GM12878 (cell line): ENCODE measurements around the gene ADAMTS18. TPM values are rescaled to one million over a fixed set of nuclear protein-coding genes. Genes with fewer than 3 reads are reported as not detected.

Source experiments
- ATAC-seq: fragments of 200-7000 bp; cut with Tn5 transposase; 3 replicates; pipeline ENCODE4 v1.9.1; 2020; ENCODE audit warnings: mild to moderate bottlenecking, moderate library complexity
- BruUV-seq: library from RNA; stranded (reverse); fragments of 400-500 nt; replicated peaks from 2 replicates; lab custom pipeline; 2021; lab: Mats Ljungman, UMichigan
- CTCF ChIA-PET: fragments of 300-600 bp; sonication (Branson Sonifier 250); formaldehyde crosslinking; extraction: SDS; loops from one replicate; lab custom pipeline; 2021; ENCODE audit warnings: inconsistent platforms; lab: Yijun Ruan, JAX
- POLR2A ChIA-PET: fragments of 350-600 bp; formaldehyde crosslinking; extraction: SDS; loops from one replicate; lab custom pipeline; 2021; ENCODE audit warnings: inconsistent platforms; lab: Charles Lee
- RAD21 ChIA-PET: fragments of 300-600 bp; sonication (Branson Sonifier 250); formaldehyde crosslinking; loops from one replicate; lab custom pipeline; 2023; ENCODE audit warnings: antibody characterized with exemption; ENCODE audit not compliant: unreplicated experiment; lab: Charles Lee
- SMC1A ChIA-PET: fragments of 300-600 bp; sonication (Branson Sonifier 250); formaldehyde crosslinking; loops from one replicate; lab custom pipeline; 2023; ENCODE audit not compliant: unreplicated experiment, uncharacterized antibody; lab: Charles Lee
- DNase-seq: peaks from one replicate; pipeline ENCODE4 v3.0.0-alpha.2; 2011; ENCODE audit warnings: low read depth, low spot score
- FAIRE-seq: peaks from 3 replicates; lab custom pipeline; 2011; peaks lifted over from hg19 to GRCh38; lab: Jason Lieb, UNC
- H2AFZ ChIP-seq: 2 replicates; pipeline ENCODE4 v1.6.0; 2011; ENCODE audit warnings: low read depth, low read length, control low read depth; ENCODE audit not compliant: control insufficient read depth
- H3K27ac ChIP-seq: 2 replicates; pipeline ENCODE4 v1.5.1; 2011; ENCODE audit warnings: control low read depth; ENCODE audit not compliant: control insufficient read depth, insufficient read depth
- H3K27me3 ChIP-seq, 2 experiments: replicated peaks in 1 of 2; 2 replicates each; pipeline versions ENCODE4 v1.6.0 to v1.6.1; 2011; ENCODE audit warnings: low read length in 1 of 2; ENCODE audit not compliant: control insufficient read depth in 2 of 2, insufficient read depth in 2 of 2
- H3K36me3 ChIP-seq, 2 experiments: 2 replicates each; pipeline ENCODE4 v1.5.1; 2011; ENCODE audit warnings: low read length in 1 of 2; ENCODE audit not compliant: control insufficient read depth in 2 of 2, insufficient read depth in 2 of 2
- H3K4me1 ChIP-seq: 2 replicates; pipeline ENCODE4 v1.6.1; 2011; ENCODE audit warnings: mild to moderate bottlenecking, low read length, moderate library complexity, mixed read lengths; ENCODE audit not compliant: control insufficient read depth, insufficient read depth
- H3K4me2 ChIP-seq: 2 replicates; pipeline ENCODE4 v1.6.0; 2011; ENCODE audit warnings: control low read depth; ENCODE audit not compliant: control insufficient read depth, insufficient read depth
- H3K4me3 ChIP-seq: fragments of 200-600 bp; sonication (generic); 2 replicates; pipeline ENCODE4 v1.5.1; 2016
- H3K79me2 ChIP-seq: 2 replicates; pipeline ENCODE4 v1.6.0; 2011; ENCODE audit warnings: low read length; ENCODE audit not compliant: control insufficient read depth, insufficient read depth
- H3K9ac ChIP-seq: 2 replicates; pipeline ENCODE4 v1.8.0; 2011; ENCODE audit warnings: low read length, control low read depth, mixed read lengths; ENCODE audit not compliant: control insufficient read depth, insufficient read depth
- H3K9me3 ChIP-seq: replicated peaks from 3 replicates; pipeline ENCODE4 v1.5.1; 2011; ENCODE audit warnings: mild to moderate bottlenecking, low read length; ENCODE audit not compliant: control insufficient read depth, insufficient read depth
- H4K20me1 ChIP-seq: 2 replicates; pipeline ENCODE4 v1.6.0; 2011; ENCODE audit not compliant: control insufficient read depth, insufficient read depth
- BCL11A ChIP-seq: IDR thresholded peaks from 2 replicates; pipeline ENCODE4 v1.6.1; 2011; ENCODE audit warnings: low read depth, low read length
- CBX3 ChIP-seq: fragments of 200-600 bp; sonication (generic); IDR thresholded peaks from 2 replicates; pipeline ENCODE4 v1.6.1; 2016; ENCODE audit warnings: low read depth, borderline replicate concordance
- EGR1 ChIP-seq, 2 experiments: IDR thresholded peaks; 1 replicate in 1 of 2; 2 replicates in 1 of 2; pipeline ENCODE4 v1.6.1; 2011 to 2012; ENCODE audit warnings: low read depth in 2 of 2, low read length in 2 of 2, borderline replicate concordance in 1 of 2, mild to moderate bottlenecking in 1 of 2, moderate library complexity in 1 of 2
- NR2C2 ChIP-seq: IDR thresholded peaks from 2 replicates; pipeline ENCODE4 v1.6.1; 2011; ENCODE audit warnings: borderline replicate concordance, low read depth; ENCODE audit not compliant: control insufficient read depth, insufficient read length
- RAD51 ChIP-seq: fragments of 450-650 bp; IDR thresholded peaks from 2 replicates; pipeline ENCODE4 v1.6.1; 2016; ENCODE audit warnings: moderate library complexity, mild to moderate bottlenecking, inconsistent platforms
- RELA ChIP-seq: fragments of 450-650 bp; IDR thresholded peaks from 2 replicates; pipeline ENCODE4 v1.8.0; 2014; ENCODE audit warnings: borderline replicate concordance; ENCODE audit not compliant: partially characterized antibody
- SMARCA5 ChIP-seq: fragments of 450-650 bp; IDR thresholded peaks from 2 replicates; pipeline ENCODE4 v1.6.1; 2017; ENCODE audit warnings: mild to moderate bottlenecking
- SMC3 ChIP-seq: IDR thresholded peaks from 2 replicates; pipeline ENCODE4 v1.6.1; 2011; ENCODE audit warnings: low read length, improper control_type of control experiment, borderline replicate concordance
- SP1 ChIP-seq: IDR thresholded peaks from one replicate; pipeline ENCODE4 v1.6.1; 2011; ENCODE audit warnings: low read depth, low read length
- SUPT20H ChIP-seq: IDR thresholded peaks from 2 replicates; pipeline ENCODE4 v1.6.1; 2011; ENCODE audit warnings: low read depth, mild to moderate bottlenecking, low read length, moderate library complexity, borderline replicate concordance; ENCODE audit not compliant: control insufficient read depth
- TCF7 ChIP-seq: IDR thresholded peaks from 2 replicates; pipeline ENCODE4 v1.6.1; 2014; ENCODE audit warnings: antibody characterized with exemption, borderline replicate concordance
- ZBED1 ChIP-seq: IDR thresholded peaks from 2 replicates; pipeline ENCODE4 v1.6.1; 2016; ENCODE audit warnings: borderline replicate concordance
- ZBTB11 ChIP-seq: fragments of 450-650 bp; formaldehyde crosslinking; IDR thresholded peaks from 2 replicates; pipeline ENCODE4 v1.5.0; 2022; ENCODE audit warnings: mild to moderate bottlenecking, missing genetic modification characterization
- WGBS: methylation state at CpG from one replicate; pipeline ENCODE4 v1.1.6; 2016; ENCODE audit warnings: low lambda C conversion rate; ENCODE audit not compliant: insufficient replicate concordance, insufficient coverage; ENCODE audit errors: missing lambda C conversion rate; 5-methylcytosine and 5-hydroxymethylcytosine counted together
- in situ Hi-C: fragments of 300-500 bp; cut with MboI; formaldehyde crosslinking; loops from 9 replicates; pipeline ENCODE4 v1.14.3; 2018; ENCODE audit warnings: mixed read lengths
- intact Hi-C: fragments of 100-400 bp; cut with micrococcal nuclease; formaldehyde crosslinking; loops from one replicate; pipeline ENCODE4 v1.14.2; 2022; ENCODE audit not compliant: unreplicated experiment
- polyA plus RNA-seq, 11 experiments: library from polyadenylated mRNA; depleted of rRNA in 4 of 11; unstranded in 6 of 11; stranded (reverse) in 5 of 11; fragments of >200 nt; fragmentation: Nextera tagmentation in 4 of 11; fragmentation: Illumina TruSeq in 1 of 11; extraction: Ambion mirVana in 4 of 11; extraction: Trizol in 1 of 11; gene quantifications; 1 replicate in 1 of 11; 2 replicates in 10 of 11; pipeline versions ENCODE4 v1.2.1 to v1.2.3, GENCODE V29; 2011 to 2016; ENCODE audit warnings: inconsistent platforms in 2 of 11, missing spikeins in 2 of 11, low read depth in 1 of 11
- total RNA-seq, 4 experiments: library from RNA; depleted of rRNA in 3 of 4; stranded (reverse); fragments of >200 nt in 3 of 4; fragmentation: Illumina TruSeq in 1 of 4; extraction: Trizol in 1 of 4; gene quantifications; 2 replicates each; pipeline versions ENCODE4 v1.2.1 to v1.2.3, GENCODE V29; 2013 to 2021
- TF ChIP-seq, protein P1 (sequence below): IDR thresholded peaks from 2 replicates; pipeline ENCODE4 v1.6.1; 2012; ENCODE audit warnings: mild to moderate bottlenecking, low read depth, low read length

Gene ADAMTS18
- total and polyA plus RNA-seq, 10 of the 15 experiments (the other 5 are each of a cell fraction or from before 2014, with no cell fraction given): not detected

DNA sequence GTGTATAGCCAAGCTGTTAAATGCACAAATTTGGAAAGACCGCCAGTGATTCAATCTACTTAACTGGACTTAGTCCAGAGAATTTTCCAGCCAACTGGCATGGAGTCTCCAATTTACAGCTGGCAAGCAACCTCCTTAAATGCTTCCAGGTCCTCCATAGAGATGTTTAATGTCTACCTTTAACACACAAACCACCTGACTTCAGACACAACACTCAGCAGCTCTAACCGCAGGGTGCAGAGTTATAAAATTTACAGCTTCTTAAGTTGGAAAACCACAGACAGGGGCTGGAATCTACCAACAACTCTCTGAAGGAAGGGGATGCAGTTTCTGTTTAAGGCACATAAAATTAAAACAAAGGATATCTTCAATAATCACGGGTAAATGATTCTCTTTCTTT lies 128.8 kb downstream of the ADAMTS18 start (continued):
- TF ChIP-seq RAD51 (no peak), EGR1 (IDR thresholded peaks at IDR 0.05; ENCODE audit: borderline replicate concordance in 1 of 2, low read depth in 2 of 2, low read length in 2 of 2) (no peak), CBX3 (no peak), NR2C2 (no peak), SMARCA5 (no peak)

DNA sequence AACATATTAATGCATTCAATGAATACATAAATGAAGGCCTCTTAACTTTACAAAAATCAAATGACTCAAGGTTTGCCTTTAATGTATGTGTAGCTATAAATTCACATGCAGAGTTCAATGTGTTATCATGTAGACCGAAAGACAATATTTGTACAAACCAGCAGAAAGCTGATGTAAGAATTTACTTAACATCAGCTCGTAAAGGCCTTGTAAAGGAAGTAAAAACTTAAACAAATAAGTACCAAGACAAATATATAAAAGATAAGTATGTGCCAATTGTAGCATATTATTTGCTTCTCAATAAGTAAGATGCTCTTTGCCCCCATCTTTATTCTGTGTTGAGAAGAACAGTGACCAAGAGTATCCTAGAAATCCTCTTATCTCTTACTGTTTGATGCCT lies 130.0 kb downstream of the ADAMTS18 start:
- Histone ChIP-seq H3K4me1 (no peaks in the 10 kb centered on the region), H2AFZ (no peak overlapping the region), H3K79me2 (no peaks in the 10 kb centered on the region), H4K20me1 (no peaks in the 10 kb centered on the region), H3K27me3 (peaks cover 0 to 2% of the 10 kb centered on the region in 2 experiments; a peak in 1 of 4 replicates), H3K27ac (no peak overlapping the region), H3K9me3 (no peaks in the 10 kb centered on the region), H3K9ac (no peak overlapping the region), H3K4me3 (no peak overlapping the region), H3K36me3 (no peaks in the 10 kb centered on the region), H3K4me2 (no peak overlapping the region)
- TF ChIP-seq SP1 (no peak), RELA (no peak), ZBTB11 (CRISPR knock-in tag) (no peak), BCL11A (no peak), ZBED1 (no peak), TCF7 (no peak), EGR1 (IDR thresholded peaks at IDR 0.05; ENCODE audit: borderline replicate concordance in 1 of 2, low read depth in 2 of 2, low read length in 2 of 2) (no peak), SUPT20H (no peak), SMC3 (no peak)
- TF ChIP-seq, protein P1, sequence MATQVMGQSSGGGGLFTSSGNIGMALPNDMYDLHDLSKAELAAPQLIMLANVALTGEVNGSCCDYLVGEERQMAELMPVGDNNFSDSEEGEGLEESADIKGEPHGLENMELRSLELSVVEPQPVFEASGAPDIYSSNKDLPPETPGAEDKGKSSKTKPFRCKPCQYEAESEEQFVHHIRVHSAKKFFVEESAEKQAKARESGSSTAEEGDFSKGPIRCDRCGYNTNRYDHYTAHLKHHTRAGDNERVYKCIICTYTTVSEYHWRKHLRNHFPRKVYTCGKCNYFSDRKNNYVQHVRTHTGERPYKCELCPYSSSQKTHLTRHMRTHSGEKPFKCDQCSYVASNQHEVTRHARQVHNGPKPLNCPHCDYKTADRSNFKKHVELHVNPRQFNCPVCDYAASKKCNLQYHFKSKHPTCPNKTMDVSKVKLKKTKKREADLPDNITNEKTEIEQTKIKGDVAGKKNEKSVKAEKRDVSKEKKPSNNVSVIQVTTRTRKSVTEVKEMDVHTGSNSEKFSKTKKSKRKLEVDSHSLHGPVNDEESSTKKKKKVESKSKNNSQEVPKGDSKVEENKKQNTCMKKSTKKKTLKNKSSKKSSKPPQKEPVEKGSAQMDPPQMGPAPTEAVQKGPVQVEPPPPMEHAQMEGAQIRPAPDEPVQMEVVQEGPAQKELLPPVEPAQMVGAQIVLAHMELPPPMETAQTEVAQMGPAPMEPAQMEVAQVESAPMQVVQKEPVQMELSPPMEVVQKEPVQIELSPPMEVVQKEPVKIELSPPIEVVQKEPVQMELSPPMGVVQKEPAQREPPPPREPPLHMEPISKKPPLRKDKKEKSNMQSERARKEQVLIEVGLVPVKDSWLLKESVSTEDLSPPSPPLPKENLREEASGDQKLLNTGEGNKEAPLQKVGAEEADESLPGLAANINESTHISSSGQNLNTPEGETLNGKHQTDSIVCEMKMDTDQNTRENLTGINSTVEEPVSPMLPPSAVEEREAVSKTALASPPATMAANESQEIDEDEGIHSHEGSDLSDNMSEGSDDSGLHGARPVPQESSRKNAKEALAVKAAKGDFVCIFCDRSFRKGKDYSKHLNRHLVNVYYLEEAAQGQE: no peak
- ChIA-PET RAD21 (no interaction called here), CTCF (interaction anchor here (1.2 kb wide), 1 partner anchor 279 kb away, joined by 3 read pairs; no protein-coding TSS in a partner anchor), POLR2A (no interaction called here), SMC1A (interaction anchor here (1.3 kb wide), 1 partner anchor 10 kb away, joined by 3 read pairs; no protein-coding TSS in a partner anchor)
- FAIRE-seq (no peak), ATAC-seq (no peak), DNase-seq (no peak)
- in situ Hi-C loops: no loop called here
- WGBS: 2% methylated on average over 2 of the region's 2 CpGs
- intact Hi-C loops: no loop called here
- no TSS peak for BruUV-seq
